ENCODE data around the gene NEGR1.

The NEGR1 gene

GRCh38 chr1:71510725-71511124 lies 771.6 kb downstream of the NEGR1 start:
- DNase-seq (ENCODE audit: extremely low read depth in 1 of 2, low read depth in 1 of 2): no peak

GRCh38 chr1:71509051-71509595 lies 773.2 kb downstream of the NEGR1 start:
- no peak for DNase-seq (ENCODE audit: extremely low read depth in 1 of 2, low read depth in 1 of 2)

- DNase-seq (ENCODE audit: extremely low read depth in 1 of 2, low read depth in 1 of 2): no peak
These were observed 780.3 kb downstream of the NEGR1 start for GRCh38 chr1:71502006-71502405.

- no peak for DNase-seq (ENCODE audit: extremely low read depth in 1 of 2, low read depth in 1 of 2)
These were observed 783.8 kb downstream of the NEGR1 start for GRCh38 chr1:71498542-71498941.

- no peak for DNase-seq (ENCODE audit: extremely low read depth in 1 of 2, low read depth in 1 of 2)
These were observed 788.2 kb downstream of the NEGR1 start for GRCh38 chr1:71494163-71494562.

GRCh38 chr1:71492298-71493041 lies 789.9 kb downstream of the NEGR1 start:
- DNase-seq (ENCODE audit: extremely low read depth in 1 of 2, low read depth in 1 of 2): no peak

- DNase-seq (ENCODE audit: extremely low read depth in 1 of 2, low read depth in 1 of 2): no peak
These were observed 791.9 kb downstream of the NEGR1 start for GRCh38 chr1:71490432-71490831.

GRCh38 chr1:71488555-71489252 lies 793.6 kb downstream of the NEGR1 start:
- no peak for DNase-seq (ENCODE audit: extremely low read depth in 1 of 2, low read depth in 1 of 2)

- DNase-seq (ENCODE audit: extremely low read depth in 1 of 2, low read depth in 1 of 2): no peak
These were observed 809.0 kb downstream of the NEGR1 start for GRCh38 chr1:71473331-71473730.

GRCh38 chr1:71465093-71465492 lies 817.2 kb downstream of the NEGR1 start:
- no peak for DNase-seq (ENCODE audit: extremely low read depth in 1 of 2, low read depth in 1 of 2)

- DNase-seq (ENCODE audit: extremely low read depth in 1 of 2, low read depth in 1 of 2): no peak
These were observed 818.3 kb downstream of the NEGR1 start for GRCh38 chr1:71464016-71464415.

GRCh38 chr1:71463144-71463543 lies 819.2 kb downstream of the NEGR1 start:
- no peak for DNase-seq (ENCODE audit: extremely low read depth in 1 of 2, low read depth in 1 of 2)

- no peak for DNase-seq (ENCODE audit: extremely low read depth in 1 of 2, low read depth in 1 of 2)
These were observed 820.1 kb downstream of the NEGR1 start for GRCh38 chr1:71462247-71462646.

GRCh38 chr1:71461416-71461815 lies 820.9 kb downstream of the NEGR1 start:
- DNase-seq (ENCODE audit: extremely low read depth in 1 of 2, low read depth in 1 of 2): no peak

- DNase-seq (ENCODE audit: extremely low read depth in 1 of 2, low read depth in 1 of 2): no peak
These were observed 833.9 kb downstream of the NEGR1 start for GRCh38 chr1:71448444-71448843.

GRCh38 chr1:71438626-71439025 lies 843.7 kb downstream of the NEGR1 start:
- no peak for DNase-seq (ENCODE audit: extremely low read depth in 1 of 2, low read depth in 1 of 2)

- DNase-seq (ENCODE audit: extremely low read depth in 1 of 2, low read depth in 1 of 2): no peak
These were observed 846.4 kb downstream of the NEGR1 start for GRCh38 chr1:71435951-71436350.

GRCh38 chr1:71434240-71434639 lies 848.1 kb downstream of the NEGR1 start:
- no peak for DNase-seq (ENCODE audit: extremely low read depth in 1 of 2, low read depth in 1 of 2)

GRCh38 chr1:71428029-71428428 lies 854.3 kb downstream of the NEGR1 start:
- DNase-seq (ENCODE audit: extremely low read depth in 1 of 2, low read depth in 1 of 2): no peak

- DNase-seq (ENCODE audit: extremely low read depth in 1 of 2, low read depth in 1 of 2): no peak
These were observed 855.3 kb downstream of the NEGR1 start for GRCh38 chr1:71427066-71427465.

- no peak for DNase-seq (ENCODE audit: extremely low read depth in 1 of 2, low read depth in 1 of 2)
These were observed 857.8 kb downstream of the NEGR1 start for GRCh38 chr1:71424536-71424935.

- no peak for DNase-seq (ENCODE audit: extremely low read depth in 1 of 2, low read depth in 1 of 2)
These were observed 860.1 kb downstream of the NEGR1 start for GRCh38 chr1:71422221-71422620.
